Amniotic stem cell (primary cell): ENCODE measurements around the gene SYNGAP1.
A peak's percentile ranks its signal among the peaks of the same experiment; 100 is the strongest.

Source experiments
- DNase-seq: peaks from one replicate; lab custom pipeline; 2025; lab: John Stamatoyannopoulos, UW

SYNGAP1 gene

GRCh38 chr6:33404884-33405283 lies 15.0 kb upstream of the SYNGAP1 start:
- no peak for DNase-seq

GRCh38 chr6:33405386-33405940 lies 14.4 kb upstream of the SYNGAP1 start:
- no peak for DNase-seq

GRCh38 chr6:33406126-33406525 lies 13.7 kb upstream of the SYNGAP1 start:
- no peak for DNase-seq

GRCh38 chr6:33407132-33407718 lies 12.6 kb upstream of the SYNGAP1 start:
- no peak for DNase-seq

GRCh38 chr6:33410050-33410710 lies 9.7 kb upstream of the SYNGAP1 start:
- DNase-seq: peak; percentile 99

GRCh38 chr6:33410711-33411631 lies 8.9 kb upstream of the SYNGAP1 start, which contains the start of gene PHF1:
TSS of gene PHF1 (plus strand) at chr6:33411014. CDS start at chr6:33412264, 1,250 bp downstream.
- DNase-seq: peak; percentile 86

- no peak for DNase-seq
These were observed 8.2 kb upstream of the SYNGAP1 start for GRCh38 chr6:33411632-33412005.

GRCh38 chr6:33412140-33413009 lies 7.5 kb upstream of the SYNGAP1 start:
- DNase-seq: no peak

GRCh38 chr6:33413241-33414120 lies 6.4 kb upstream of the SYNGAP1 start:
- DNase-seq: no peak

- no peak for DNase-seq
These were observed 5.1 kb upstream of the SYNGAP1 start for GRCh38 chr6:33414592-33415271.

GRCh38 chr6:33415831-33416230 lies 4.0 kb upstream of the SYNGAP1 start:
- no peak for DNase-seq

GRCh38 chr6:33416386-33417127 lies 3.3 kb upstream of the SYNGAP1 start:
- no peak for DNase-seq

GRCh38 chr6:33417128-33417902 lies 2.5 kb upstream of the SYNGAP1 start:
- peak; percentile 67 for DNase-seq

- peak; percentile 99 for DNase-seq
These were observed 1.8 kb upstream of the SYNGAP1 start, which contains the start of gene CUTA for GRCh38 chr6:33417903-33418689. TSS of gene CUTA (minus strand) at chr6:33418107. CDS start at chr6:33418000, 107 bp downstream.

- DNase-seq: no peak
These were observed 1.1 kb upstream of the SYNGAP1 start for GRCh38 chr6:33418690-33419291.

GRCh38 chr6:33420491-33421343 lies 852 bp downstream of the SYNGAP1 start:
- no peak for DNase-seq
